ENCODE data around the gene TCHHL1.

The TCHHL1 gene

GRCh38 chr1:152036267-152037216 lies 52.3 kb downstream of the TCHHL1 start, which contains the start of gene S100A11:
S100A11 (minus strand) TSS chr1:152037004; CDS start chr1:152036915, 89 bp downstream.
- peak; percentile 82 to 89 for DNase-seq

DNA sequence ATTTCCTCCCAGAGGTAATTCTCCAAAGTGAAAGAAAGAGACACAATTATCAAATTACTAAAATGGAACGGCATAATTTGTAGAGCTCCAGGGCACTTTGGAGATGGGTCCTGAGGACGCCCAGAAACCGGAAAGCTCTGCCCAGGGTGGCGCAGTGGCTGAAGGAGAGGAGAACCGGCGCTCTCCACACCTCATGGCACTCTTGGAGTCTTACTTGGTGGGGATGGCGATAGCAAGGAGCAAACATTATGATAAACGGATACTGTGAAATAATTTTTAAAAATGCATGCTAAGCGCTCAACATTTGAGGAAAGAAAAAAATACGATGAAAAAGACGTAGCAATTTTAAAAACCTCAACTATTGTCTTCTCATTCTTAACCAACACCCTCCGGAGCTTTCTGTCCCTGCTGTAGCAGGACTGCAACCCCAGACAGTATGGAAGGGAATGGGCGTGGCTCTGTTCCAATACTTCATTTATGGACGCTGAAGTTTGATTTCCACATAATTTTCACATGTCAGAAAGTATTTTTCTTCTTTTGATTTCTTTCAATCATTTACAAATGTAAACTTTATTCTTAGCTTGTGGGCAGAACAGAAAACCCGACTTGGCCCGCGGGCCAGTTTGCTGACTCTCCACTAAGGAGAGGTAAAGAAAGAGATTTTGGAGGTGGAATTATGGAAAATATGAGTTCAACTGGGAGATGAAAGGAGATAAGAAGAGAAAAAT lies 53.2 kb downstream of the TCHHL1 start:
- peak; percentile 22 to 28 for DNase-seq

DNA sequence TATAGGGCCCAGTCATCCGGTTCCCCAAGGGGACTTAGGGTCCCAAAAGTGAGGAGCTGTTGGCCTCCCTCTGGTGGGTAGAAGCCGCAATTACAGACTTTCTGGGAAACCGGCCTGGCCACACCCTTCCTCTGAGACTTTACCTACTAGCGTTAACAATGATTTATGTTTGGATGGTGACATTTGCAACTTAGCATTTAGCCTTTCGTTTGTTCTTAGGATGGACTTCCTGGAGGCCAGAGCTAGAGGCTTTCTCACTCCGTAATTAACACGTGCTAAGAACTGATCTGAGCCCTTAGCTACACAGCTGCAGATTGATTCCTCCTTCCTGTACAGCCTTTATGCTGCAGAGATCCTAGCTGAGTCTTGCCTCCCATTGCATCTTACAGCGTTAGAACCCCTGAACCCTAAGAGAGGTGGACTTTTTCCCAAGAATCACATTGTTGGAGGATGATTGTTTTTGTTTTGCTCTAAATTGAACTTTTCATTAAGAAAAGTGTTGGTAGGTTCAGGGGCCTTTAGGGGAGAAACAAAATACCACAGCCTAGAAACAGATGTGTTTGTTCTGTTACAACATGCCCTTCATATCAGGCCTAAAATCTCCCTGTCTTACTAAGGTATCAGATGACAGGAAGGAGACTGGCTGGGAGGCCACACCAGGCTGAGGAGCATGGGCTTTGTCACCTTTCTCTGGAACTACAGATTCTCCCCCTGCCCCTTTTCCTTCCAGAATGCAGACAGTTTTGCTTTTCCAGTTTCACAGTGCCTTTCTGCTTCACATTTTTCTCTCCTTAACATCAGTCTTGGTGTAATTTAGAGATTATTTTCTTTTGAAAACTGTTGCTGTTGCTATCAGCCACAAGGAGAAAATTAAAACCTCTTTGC lies 54.0 kb downstream of the TCHHL1 start:
- peak; percentile 69 to 70 for DNase-seq

GRCh38 chr1:152034324-152034653 lies 54.6 kb downstream of the TCHHL1 start:
- DNase-seq = no peak
